Measurements from ENCODE around the gene IFT172. TPM values are rescaled to one million over a fixed set of nuclear protein-coding genes. Genes with fewer than 3 reads are reported as not detected.

IFT172 gene
- total and polyA plus RNA-seq, 2 experiments from 2014 or later: 9.1 to 17.6 TPM

DNA sequence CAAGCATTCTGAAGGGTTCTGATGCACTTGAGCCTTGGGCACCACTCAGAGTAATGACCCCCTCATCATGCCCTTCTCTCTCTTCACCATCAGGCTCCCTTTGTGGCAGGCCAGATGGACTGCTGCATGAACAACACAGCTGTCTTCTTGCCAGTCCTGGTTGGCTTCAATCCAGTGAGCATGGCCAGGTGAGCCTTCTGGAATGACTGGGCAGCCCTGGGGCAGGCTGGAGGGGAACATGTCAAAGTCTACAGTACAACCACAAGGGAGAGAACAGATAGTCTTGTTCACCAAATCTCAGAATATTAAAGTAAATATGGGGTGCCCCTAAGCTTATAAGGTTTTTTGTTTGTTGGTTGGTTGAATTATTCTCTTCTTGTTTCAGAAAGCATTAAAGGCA, 11.5 kb upstream of the IFT172 start:
- H3K27me3 ChIP-seq (ENCODE audit: insufficient read depth): peaks cover 7% of the 10 kb centered on the region
- Mint-ChIP-seq H3K4me3 (no peak overlapping the region), H3K9me3 (no peaks in the 10 kb centered on the region), H3K27ac (no peak overlapping the region), H3K27me3 (ENCODE audit: insufficient read depth, low read depth, poor library complexity) (peaks cover 6% of the 10 kb centered on the region), H3K4me1 (peaks cover 18% of the 10 kb centered on the region), H3K36me3 (ENCODE audit: low read depth) (no peaks in the 10 kb centered on the region)
- DNase-seq (ENCODE audit: low spot score): no peak
- H3K79me2 ChIP-seq (replicated peaks; ENCODE audit: insufficient read depth): no peaks in the 10 kb centered on the region
- no peak overlapping the region for H3K27ac ChIP-seq (ENCODE audit: low read depth)
- no peak overlapping the region for H3K4me2 ChIP-seq
- no peaks in the 10 kb centered on the region for H3K36me3 ChIP-seq (ENCODE audit: insufficient read depth)
- H3K4me3 ChIP-seq: no peak overlapping the region
- no peak for ATAC-seq
- no peaks in the 10 kb centered on the region for H3F3A ChIP-seq (replicated peaks; ENCODE audit: low read depth)
- TF ChIP-seq EZH2phosphoT487 (IDR thresholded peaks at IDR 0.05; ENCODE audit: unreplicated experiment) (no peak), ZNF331 (CRISPR knock-in tag; IDR thresholded peaks at IDR 0.05; ENCODE audit: low read depth) (no peak), JUNB (IDR thresholded peaks at IDR 0.05; ENCODE audit: unreplicated experiment) (no peak), ZNF114 (CRISPR knock-in tag; IDR thresholded peaks at IDR 0.05) (no peak), CREB1 (CRISPR knock-in tag; IDR thresholded peaks at IDR 0.05; ENCODE audit: low read depth) (no peak), NANOG (IDR thresholded peaks at IDR 0.05; ENCODE audit: borderline replicate concordance) (no peak), EZH2 (IDR thresholded peaks at IDR 0.05; ENCODE audit: low read depth, unreplicated experiment) (no peak), POLR2AphosphoS5 (IDR thresholded peaks at IDR 0.05; ENCODE audit: low read depth) (no peak), STAT1 (IDR thresholded peaks at IDR 0.05; ENCODE audit: unreplicated experiment) (no peak)
- TF ChIP-seq, protein P1, sequence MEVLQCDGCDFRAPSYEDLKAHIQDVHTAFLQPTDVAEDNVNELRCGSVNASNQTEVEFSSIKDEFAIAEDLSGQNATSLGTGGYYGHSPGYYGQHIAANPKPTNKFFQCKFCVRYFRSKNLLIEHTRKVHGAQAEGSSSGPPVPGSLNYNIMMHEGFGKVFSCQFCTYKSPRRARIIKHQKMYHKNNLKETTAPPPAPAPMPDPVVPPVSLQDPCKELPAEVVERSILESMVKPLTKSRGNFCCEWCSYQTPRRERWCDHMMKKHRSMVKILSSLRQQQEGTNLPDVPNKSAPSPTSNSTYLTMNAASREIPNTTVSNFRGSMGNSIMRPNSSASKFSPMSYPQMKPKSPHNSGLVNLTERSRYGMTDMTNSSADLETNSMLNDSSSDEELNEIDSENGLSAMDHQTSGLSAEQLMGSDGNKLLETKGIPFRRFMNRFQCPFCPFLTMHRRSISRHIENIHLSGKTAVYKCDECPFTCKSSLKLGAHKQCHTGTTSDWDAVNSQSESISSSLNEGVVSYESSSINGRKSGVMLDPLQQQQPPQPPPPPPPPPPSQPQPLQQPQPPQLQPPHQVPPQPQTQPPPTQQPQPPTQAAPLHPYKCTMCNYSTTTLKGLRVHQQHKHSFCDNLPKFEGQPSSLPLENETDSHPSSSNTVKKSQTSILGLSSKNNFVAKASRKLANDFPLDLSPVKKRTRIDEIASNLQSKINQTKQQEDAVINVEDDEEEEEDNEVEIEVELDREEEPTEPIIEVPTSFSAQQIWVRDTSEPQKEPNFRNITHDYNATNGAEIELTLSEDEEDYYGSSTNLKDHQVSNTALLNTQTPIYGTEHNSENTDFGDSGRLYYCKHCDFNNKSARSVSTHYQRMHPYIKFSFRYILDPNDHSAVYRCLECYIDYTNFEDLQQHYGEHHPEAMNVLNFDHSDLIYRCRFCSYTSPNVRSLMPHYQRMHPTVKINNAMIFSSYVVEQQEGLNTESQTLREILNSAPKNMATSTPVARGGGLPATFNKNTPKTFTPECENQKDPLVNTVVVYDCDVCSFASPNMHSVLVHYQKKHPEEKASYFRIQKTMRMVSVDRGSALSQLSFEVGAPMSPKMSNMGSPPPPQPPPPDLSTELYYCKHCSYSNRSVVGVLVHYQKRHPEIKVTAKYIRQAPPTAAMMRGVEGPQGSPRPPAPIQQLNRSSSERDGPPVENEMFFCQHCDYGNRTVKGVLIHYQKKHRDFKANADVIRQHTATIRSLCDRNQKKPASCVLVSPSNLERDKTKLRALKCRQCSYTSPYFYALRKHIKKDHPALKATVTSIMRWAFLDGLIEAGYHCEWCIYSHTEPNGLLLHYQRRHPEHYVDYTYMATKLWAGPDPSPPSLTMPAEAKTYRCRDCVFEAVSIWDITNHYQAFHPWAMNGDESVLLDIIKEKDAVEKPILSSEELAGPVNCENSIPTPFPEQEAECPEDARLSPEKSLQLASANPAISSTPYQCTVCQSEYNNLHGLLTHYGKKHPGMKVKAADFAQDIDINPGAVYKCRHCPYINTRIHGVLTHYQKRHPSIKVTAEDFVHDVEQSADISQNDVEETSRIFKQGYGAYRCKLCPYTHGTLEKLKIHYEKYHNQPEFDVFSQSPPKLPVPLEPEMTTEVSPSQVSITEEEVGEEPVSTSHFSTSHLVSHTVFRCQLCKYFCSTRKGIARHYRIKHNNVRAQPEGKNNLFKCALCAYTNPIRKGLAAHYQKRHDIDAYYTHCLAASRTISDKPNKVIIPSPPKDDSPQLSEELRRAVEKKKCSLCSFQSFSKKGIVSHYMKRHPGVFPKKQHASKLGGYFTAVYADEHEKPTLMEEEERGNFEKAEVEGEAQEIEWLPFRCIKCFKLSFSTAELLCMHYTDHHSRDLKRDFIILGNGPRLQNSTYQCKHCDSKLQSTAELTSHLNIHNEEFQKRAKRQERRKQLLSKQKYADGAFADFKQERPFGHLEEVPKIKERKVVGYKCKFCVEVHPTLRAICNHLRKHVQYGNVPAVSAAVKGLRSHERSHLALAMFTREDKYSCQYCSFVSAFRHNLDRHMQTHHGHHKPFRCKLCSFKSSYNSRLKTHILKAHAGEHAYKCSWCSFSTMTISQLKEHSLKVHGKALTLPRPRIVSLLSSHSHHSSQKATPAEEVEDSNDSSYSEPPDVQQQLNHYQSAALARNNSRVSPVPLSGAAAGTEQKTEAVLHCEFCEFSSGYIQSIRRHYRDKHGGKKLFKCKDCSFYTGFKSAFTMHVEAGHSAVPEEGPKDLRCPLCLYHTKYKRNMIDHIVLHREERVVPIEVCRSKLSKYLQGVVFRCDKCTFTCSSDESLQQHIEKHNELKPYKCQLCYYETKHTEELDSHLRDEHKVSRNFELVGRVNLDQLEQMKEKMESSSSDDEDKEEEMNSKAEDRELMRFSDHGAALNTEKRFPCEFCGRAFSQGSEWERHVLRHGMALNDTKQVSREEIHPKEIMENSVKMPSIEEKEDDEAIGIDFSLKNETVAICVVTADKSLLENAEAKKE (CRISPR knock-in tag; IDR thresholded peaks at IDR 0.05): no peak
- TF ChIP-seq, protein P2, sequence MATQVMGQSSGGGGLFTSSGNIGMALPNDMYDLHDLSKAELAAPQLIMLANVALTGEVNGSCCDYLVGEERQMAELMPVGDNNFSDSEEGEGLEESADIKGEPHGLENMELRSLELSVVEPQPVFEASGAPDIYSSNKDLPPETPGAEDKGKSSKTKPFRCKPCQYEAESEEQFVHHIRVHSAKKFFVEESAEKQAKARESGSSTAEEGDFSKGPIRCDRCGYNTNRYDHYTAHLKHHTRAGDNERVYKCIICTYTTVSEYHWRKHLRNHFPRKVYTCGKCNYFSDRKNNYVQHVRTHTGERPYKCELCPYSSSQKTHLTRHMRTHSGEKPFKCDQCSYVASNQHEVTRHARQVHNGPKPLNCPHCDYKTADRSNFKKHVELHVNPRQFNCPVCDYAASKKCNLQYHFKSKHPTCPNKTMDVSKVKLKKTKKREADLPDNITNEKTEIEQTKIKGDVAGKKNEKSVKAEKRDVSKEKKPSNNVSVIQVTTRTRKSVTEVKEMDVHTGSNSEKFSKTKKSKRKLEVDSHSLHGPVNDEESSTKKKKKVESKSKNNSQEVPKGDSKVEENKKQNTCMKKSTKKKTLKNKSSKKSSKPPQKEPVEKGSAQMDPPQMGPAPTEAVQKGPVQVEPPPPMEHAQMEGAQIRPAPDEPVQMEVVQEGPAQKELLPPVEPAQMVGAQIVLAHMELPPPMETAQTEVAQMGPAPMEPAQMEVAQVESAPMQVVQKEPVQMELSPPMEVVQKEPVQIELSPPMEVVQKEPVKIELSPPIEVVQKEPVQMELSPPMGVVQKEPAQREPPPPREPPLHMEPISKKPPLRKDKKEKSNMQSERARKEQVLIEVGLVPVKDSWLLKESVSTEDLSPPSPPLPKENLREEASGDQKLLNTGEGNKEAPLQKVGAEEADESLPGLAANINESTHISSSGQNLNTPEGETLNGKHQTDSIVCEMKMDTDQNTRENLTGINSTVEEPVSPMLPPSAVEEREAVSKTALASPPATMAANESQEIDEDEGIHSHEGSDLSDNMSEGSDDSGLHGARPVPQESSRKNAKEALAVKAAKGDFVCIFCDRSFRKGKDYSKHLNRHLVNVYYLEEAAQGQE (IDR thresholded peaks at IDR 0.05; ENCODE audit: unreplicated experiment): no peak
- TF ChIP-seq, protein P3, sequence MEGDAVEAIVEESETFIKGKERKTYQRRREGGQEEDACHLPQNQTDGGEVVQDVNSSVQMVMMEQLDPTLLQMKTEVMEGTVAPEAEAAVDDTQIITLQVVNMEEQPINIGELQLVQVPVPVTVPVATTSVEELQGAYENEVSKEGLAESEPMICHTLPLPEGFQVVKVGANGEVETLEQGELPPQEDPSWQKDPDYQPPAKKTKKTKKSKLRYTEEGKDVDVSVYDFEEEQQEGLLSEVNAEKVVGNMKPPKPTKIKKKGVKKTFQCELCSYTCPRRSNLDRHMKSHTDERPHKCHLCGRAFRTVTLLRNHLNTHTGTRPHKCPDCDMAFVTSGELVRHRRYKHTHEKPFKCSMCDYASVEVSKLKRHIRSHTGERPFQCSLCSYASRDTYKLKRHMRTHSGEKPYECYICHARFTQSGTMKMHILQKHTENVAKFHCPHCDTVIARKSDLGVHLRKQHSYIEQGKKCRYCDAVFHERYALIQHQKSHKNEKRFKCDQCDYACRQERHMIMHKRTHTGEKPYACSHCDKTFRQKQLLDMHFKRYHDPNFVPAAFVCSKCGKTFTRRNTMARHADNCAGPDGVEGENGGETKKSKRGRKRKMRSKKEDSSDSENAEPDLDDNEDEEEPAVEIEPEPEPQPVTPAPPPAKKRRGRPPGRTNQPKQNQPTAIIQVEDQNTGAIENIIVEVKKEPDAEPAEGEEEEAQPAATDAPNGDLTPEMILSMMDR (conservative IDR thresholded peaks at IDR 0.05; ENCODE audit: low read depth in 2 of 2): no peak
- TF ChIP-seq, protein P4, sequence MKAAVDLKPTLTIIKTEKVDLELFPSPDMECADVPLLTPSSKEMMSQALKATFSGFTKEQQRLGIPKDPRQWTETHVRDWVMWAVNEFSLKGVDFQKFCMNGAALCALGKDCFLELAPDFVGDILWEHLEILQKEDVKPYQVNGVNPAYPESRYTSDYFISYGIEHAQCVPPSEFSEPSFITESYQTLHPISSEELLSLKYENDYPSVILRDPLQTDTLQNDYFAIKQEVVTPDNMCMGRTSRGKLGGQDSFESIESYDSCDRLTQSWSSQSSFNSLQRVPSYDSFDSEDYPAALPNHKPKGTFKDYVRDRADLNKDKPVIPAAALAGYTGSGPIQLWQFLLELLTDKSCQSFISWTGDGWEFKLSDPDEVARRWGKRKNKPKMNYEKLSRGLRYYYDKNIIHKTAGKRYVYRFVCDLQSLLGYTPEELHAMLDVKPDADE (IDR thresholded peaks at IDR 0.05): no peak
- peaks cover 14% of the 10 kb centered on the region for H3K4me1 ChIP-seq (ENCODE audit: insufficient read depth)
- H4K20me1 ChIP-seq (replicated peaks; ENCODE audit: insufficient read depth): no peaks in the 10 kb centered on the region
- H2AFZ ChIP-seq: no peak overlapping the region
- no peaks in the 10 kb centered on the region for H3K9me2 ChIP-seq (ENCODE audit: insufficient read depth)
